K562 (cell line): ENCODE results near the gene EPHX1. TPM values are rescaled to one million over a fixed set of nuclear protein-coding genes. Genes with fewer than 3 reads are reported as not detected.

Source experiments
- ARID1B ChIP-seq: fragments of 450-650 bp; IDR thresholded peaks from 2 replicates; pipeline ENCODE4 v1.6.1; 2016; ENCODE audit warnings: antibody characterized with exemption, mild to moderate bottlenecking, inconsistent platforms
- CBX3 ChIP-seq, 2 experiments: IDR thresholded peaks; 1 replicate in 1 of 2; 2 replicates in 1 of 2; pipeline ENCODE4 v1.6.1; 2012; ENCODE audit warnings: inconsistent platforms in 2 of 2, low read length in 2 of 2, borderline replicate concordance in 1 of 2, control low read depth in 1 of 2
- CXXC5 ChIP-seq: fragments of 250-450 bp; sonication (Bioruptor Pico); IDR thresholded peaks from 2 replicates; pipeline ENCODE4 v1.8.0; 2022; ENCODE audit warnings: inconsistent platforms, mild to moderate bottlenecking, moderate library complexity
- GATAD2A ChIP-seq: fragments of 450-650 bp; IDR thresholded peaks from 2 replicates; pipeline ENCODE4 v1.6.1; 2017
- MAFK ChIP-seq: IDR thresholded peaks from 2 replicates; pipeline ENCODE4 v1.6.1; 2011; ENCODE audit warnings: low read length, improper control_type of control experiment
- RBM34 ChIP-seq: fragments of 200-400 bp; formaldehyde crosslinking; IDR thresholded peaks from 2 replicates; pipeline ENCODE4 v1.6.1; 2018; ENCODE audit warnings: low read length, borderline replicate concordance; ENCODE audit not compliant: insufficient read depth
- polyA plus RNA-seq, 8 experiments: library from polyadenylated mRNA; depleted of rRNA in 4 of 8; stranded (reverse) in 5 of 8; unstranded in 3 of 8; fragments of >200 nt; fragmentation: Nextera tagmentation in 2 of 8; fragmentation: Illumina TruSeq in 1 of 8; extraction: Ambion mirVana in 2 of 8; extraction: Trizol in 1 of 8; gene quantifications; 2 replicates each; pipeline versions ENCODE4 v1.2.1 to v1.2.3, GENCODE V29; 2011 to 2014; ENCODE audit warnings: inconsistent platforms in 1 of 8, missing spikeins in 1 of 8
- total RNA-seq, 7 experiments: library from RNA; depleted of rRNA in 6 of 7; stranded (reverse); fragments of >200 nt in 6 of 7; fragmentation: Illumina TruSeq in 2 of 7; extraction: Trizol in 2 of 7; gene quantifications; 2 replicates each; pipeline versions ENCODE4 v1.2.1 to v1.2.3, GENCODE V29; 2011 to 2021; ENCODE audit warnings: low replicate concordance in 1 of 7
- TF ChIP-seq, protein P1 (sequence below): fragments of 200-400 bp; formaldehyde crosslinking; IDR thresholded peaks from 2 replicates; pipeline ENCODE4 v1.6.1; 2017; ENCODE audit warnings: mild to moderate bottlenecking, low read depth, low read length, moderate library complexity
- TF ChIP-seq, protein P2 (sequence below): sonication (generic); formaldehyde crosslinking; IDR thresholded peaks from 2 replicates; pipeline ENCODE4 v1.8.0; 2022; ENCODE audit warnings: missing genetic modification reagents, mild to moderate bottlenecking, borderline replicate concordance
- TF ChIP-seq, protein P3 (sequence below), 2 experiments: fragments of 450-650 bp; IDR thresholded peaks; 2 replicates each; pipeline ENCODE4 v1.6.1; 2016

The EPHX1 gene
- total and polyA plus RNA-seq, 9 of the 15 experiments (the other 6 are each of a cell fraction or from before 2014, with no cell fraction given), result 0.21 to 27.0 (median 6.7) TPM

DNA sequence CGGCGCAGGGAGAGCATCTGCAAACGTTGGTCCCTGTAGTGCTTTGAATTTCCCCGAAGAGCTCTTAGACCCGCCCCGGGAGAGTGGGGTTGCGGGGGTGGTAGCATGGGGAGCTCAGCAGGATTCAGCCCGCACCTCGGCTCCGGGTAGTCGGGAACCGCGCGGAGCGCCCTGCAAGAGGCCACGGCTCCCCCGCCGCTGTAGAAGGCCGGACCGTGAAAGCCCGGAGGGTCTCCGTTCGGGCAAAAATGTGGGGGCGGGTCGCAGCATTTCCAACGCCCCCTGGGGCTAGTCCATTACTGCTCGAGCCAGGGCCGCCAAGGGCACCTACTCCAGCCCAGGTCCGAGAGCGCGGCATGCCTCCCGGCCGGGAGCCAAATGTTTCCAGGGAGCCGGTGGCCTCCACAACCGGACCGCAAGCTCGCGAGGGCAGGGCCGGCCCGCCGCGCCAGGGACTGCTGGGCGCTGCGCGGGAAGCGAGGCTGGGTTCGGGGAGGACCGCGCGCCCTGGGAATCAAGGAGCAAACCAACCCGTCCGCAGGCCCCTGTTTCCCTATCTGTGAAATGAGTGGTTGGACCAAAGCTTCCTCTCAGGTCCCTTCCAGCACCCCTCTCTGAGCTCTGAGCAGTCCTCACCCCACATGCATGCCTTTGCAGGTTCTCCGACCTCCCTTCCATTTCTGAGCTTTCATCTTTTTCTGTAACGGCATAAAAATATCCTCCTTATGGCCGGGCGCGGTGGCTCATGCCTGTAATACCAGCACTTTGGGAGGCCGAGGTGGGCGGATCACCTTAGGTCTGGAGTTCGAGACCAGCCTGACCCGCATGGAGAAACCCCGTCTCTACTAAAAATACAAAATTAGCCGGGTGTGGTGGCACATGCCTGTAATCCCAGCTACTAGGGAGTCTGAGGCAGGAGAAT lies 73.0 kb downstream of the EPHX1 start (continued):
- TF ChIP-seq CBX3 (IDR thresholded peaks at IDR 0.05; ENCODE audit: borderline replicate concordance in 1 of 2, low read length in 2 of 2) (no peak), MAFK (no peak), ARID1B (0 out of 2 replicates have a peak, but pooled peaks have one; percentile 3), GATAD2A (0 out of 2 replicates have a peak, but pooled peaks have one; percentile 30), CXXC5 (no peak; the same call in 1 of the 2 replicates), RBM34 (no peak)
- TF ChIP-seq, protein P1, sequence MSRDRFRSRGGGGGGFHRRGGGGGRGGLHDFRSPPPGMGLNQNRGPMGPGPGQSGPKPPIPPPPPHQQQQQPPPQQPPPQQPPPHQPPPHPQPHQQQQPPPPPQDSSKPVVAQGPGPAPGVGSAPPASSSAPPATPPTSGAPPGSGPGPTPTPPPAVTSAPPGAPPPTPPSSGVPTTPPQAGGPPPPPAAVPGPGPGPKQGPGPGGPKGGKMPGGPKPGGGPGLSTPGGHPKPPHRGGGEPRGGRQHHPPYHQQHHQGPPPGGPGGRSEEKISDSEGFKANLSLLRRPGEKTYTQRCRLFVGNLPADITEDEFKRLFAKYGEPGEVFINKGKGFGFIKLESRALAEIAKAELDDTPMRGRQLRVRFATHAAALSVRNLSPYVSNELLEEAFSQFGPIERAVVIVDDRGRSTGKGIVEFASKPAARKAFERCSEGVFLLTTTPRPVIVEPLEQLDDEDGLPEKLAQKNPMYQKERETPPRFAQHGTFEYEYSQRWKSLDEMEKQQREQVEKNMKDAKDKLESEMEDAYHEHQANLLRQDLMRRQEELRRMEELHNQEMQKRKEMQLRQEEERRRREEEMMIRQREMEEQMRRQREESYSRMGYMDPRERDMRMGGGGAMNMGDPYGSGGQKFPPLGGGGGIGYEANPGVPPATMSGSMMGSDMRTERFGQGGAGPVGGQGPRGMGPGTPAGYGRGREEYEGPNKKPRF, result no peak
- TF ChIP-seq, protein P2, sequence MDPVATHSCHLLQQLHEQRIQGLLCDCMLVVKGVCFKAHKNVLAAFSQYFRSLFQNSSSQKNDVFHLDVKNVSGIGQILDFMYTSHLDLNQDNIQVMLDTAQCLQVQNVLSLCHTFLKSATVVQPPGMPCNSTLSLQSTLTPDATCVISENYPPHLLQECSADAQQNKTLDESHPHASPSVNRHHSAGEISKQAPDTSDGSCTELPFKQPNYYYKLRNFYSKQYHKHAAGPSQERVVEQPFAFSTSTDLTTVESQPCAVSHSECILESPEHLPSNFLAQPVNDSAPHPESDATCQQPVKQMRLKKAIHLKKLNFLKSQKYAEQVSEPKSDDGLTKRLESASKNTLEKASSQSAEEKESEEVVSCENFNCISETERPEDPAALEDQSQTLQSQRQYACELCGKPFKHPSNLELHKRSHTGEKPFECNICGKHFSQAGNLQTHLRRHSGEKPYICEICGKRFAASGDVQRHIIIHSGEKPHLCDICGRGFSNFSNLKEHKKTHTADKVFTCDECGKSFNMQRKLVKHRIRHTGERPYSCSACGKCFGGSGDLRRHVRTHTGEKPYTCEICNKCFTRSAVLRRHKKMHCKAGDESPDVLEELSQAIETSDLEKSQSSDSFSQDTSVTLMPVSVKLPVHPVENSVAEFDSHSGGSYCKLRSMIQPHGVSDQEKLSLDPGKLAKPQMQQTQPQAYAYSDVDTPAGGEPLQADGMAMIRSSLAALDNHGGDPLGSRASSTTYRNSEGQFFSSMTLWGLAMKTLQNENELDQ, result 0 out of 2 replicates have a peak, but pooled peaks have one; percentile 64
- TF ChIP-seq, protein P3, sequence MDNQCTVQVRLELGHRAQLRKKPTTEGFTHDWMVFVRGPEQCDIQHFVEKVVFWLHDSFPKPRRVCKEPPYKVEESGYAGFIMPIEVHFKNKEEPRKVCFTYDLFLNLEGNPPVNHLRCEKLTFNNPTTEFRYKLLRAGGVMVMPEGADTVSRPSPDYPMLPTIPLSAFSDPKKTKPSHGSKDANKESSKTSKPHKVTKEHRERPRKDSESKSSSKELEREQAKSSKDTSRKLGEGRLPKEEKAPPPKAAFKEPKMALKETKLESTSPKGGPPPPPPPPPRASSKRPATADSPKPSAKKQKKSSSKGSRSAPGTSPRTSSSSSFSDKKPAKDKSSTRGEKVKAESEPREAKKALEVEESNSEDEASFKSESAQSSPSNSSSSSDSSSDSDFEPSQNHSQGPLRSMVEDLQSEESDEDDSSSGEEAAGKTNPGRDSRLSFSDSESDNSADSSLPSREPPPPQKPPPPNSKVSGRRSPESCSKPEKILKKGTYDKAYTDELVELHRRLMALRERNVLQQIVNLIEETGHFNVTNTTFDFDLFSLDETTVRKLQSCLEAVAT (IDR thresholded peaks at IDR 0.05), result 0 out of 4 replicates have a peak, but pooled peaks of 1 of the 2 experiments have one; percentile 42
